H1 (cell line): ENCODE results near the gene PIAS1. TPM values are rescaled to one million over a fixed set of nuclear protein-coding genes. Genes with fewer than 3 reads are reported as not detected.

Source experiments
- CTCF ChIA-PET: fragments of 300-600 bp; sonication (Branson Sonifier 250); formaldehyde crosslinking; loops from one replicate; lab custom pipeline; 2021; ENCODE audit not compliant: partially characterized antibody; lab: Charles Lee
- POLR2A ChIA-PET: fragments of 300-600 bp; sonication (Branson Sonifier 250); formaldehyde crosslinking; loops from one replicate; lab custom pipeline; 2021; ENCODE audit warnings: inconsistent platforms; ENCODE audit not compliant: partially characterized antibody; lab: Charles Lee
- DNase-seq, 2 experiments: peaks; one replicate each; pipeline versions ENCODE4 v3.0.0 to v3.0.0-alpha.2; 2010 to 2022; ENCODE audit warnings: low spot score in 2 of 2, low read depth in 1 of 2, mixed read lengths in 1 of 2
- FAIRE-seq: peaks from 2 replicates; lab custom pipeline; 2011; peaks lifted over from hg19 to GRCh38; lab: Jason Lieb, UNC
- H2AFZ ChIP-seq: 2 replicates; pipeline ENCODE4 v1.8.1; 2012; ENCODE audit warnings: low read length, inconsistent platforms
- H2AK5ac ChIP-seq: 2 replicates; pipeline ENCODE4 v1.6.1; 2013; ENCODE audit warnings: low read depth, low read length
- H2BK120ac ChIP-seq: replicated peaks from 2 replicates; pipeline ENCODE3; 2013; ENCODE audit warnings: low read depth, low read length, inconsistent platforms
- H2BK12ac ChIP-seq: 2 replicates; pipeline ENCODE4 v1.6.1; 2013; ENCODE audit warnings: low read depth, low read length
- H2BK15ac ChIP-seq: 2 replicates; pipeline ENCODE4 v1.6.1; 2013; ENCODE audit warnings: low read length
- H2BK20ac ChIP-seq: 2 replicates; pipeline ENCODE4 v1.6.1; 2013; ENCODE audit warnings: low read length
- H2BK5ac ChIP-seq: 2 replicates; pipeline ENCODE4 v1.6.1; 2013; ENCODE audit warnings: low read depth, low read length
- H3K14ac ChIP-seq: 2 replicates; pipeline ENCODE4 v1.6.1; 2013; ENCODE audit warnings: inconsistent platforms; ENCODE audit not compliant: insufficient read length
- H3K18ac ChIP-seq: 2 replicates; pipeline ENCODE4 v1.6.1; 2013; ENCODE audit warnings: low read length; ENCODE audit errors: extremely low read depth
- H3K23ac ChIP-seq: 2 replicates; pipeline ENCODE4 v1.6.1; 2013; ENCODE audit warnings: inconsistent platforms; ENCODE audit not compliant: insufficient read length
- H3K23me2 ChIP-seq: 2 replicates; pipeline ENCODE4 v1.6.1; 2013; ENCODE audit warnings: low read depth, low read length
- H3K27ac ChIP-seq: 2 replicates; pipeline ENCODE4 v1.6.1; 2011; ENCODE audit warnings: low read depth, low read length, inconsistent platforms
- H3K27me3 ChIP-seq, 4 experiments: replicated peaks in 1 of 4; 1 replicate in 1 of 4; 2 replicates in 3 of 4; pipeline versions ENCODE4 v1.6.1 to v1.8.1; 2011 to 2013; ENCODE audit warnings: low read length in 3 of 4, mild to moderate bottlenecking in 3 of 4, inconsistent platforms in 2 of 4, mixed read lengths in 2 of 4, moderate library complexity in 1 of 4; ENCODE audit not compliant: control insufficient read depth in 3 of 4, insufficient read depth in 3 of 4; ENCODE audit errors: extremely low read depth in 1 of 4
- H3K36me3 ChIP-seq, 4 experiments: 2 replicates each; pipeline versions ENCODE4 v1.6.1 to v1.8.1; 2011 to 2013; ENCODE audit warnings: mild to moderate bottlenecking in 4 of 4, low read length in 3 of 4, moderate library complexity in 2 of 4, control low read depth in 1 of 4, inconsistent platforms in 1 of 4; ENCODE audit not compliant: insufficient read depth in 4 of 4, control insufficient read depth in 2 of 4
- H3K4ac ChIP-seq: replicated peaks from 2 replicates; pipeline ENCODE3; 2013; ENCODE audit warnings: low read length, low read depth, mixed read lengths, inconsistent platforms; ENCODE audit not compliant: insufficient read length
- H3K4me1 ChIP-seq, 4 experiments: replicated peaks in 1 of 4; 1 replicate in 1 of 4; 2 replicates in 3 of 4; pipeline versions ENCODE4 v1.6.1 to v1.8.1; 2011 to 2013; ENCODE audit warnings: low read length in 3 of 4, inconsistent platforms in 2 of 4, mixed read lengths in 1 of 4; ENCODE audit not compliant: insufficient read depth in 4 of 4, control insufficient read depth in 3 of 4
- H3K4me2 ChIP-seq, 2 experiments: 2 replicates each; pipeline versions ENCODE4 v1.6.1 to v1.8.1; 2011 to 2013; ENCODE audit warnings: low read depth in 2 of 2, low read length in 2 of 2, control low read depth in 1 of 2, inconsistent platforms in 1 of 2, mild to moderate bottlenecking in 1 of 2; ENCODE audit not compliant: insufficient read depth in 1 of 2
- H3K4me3 ChIP-seq, 4 experiments: fragments of 200-600, 300-600 bp in 1 of 4; sonication (generic), shearing (Covaris generic), sonication (Bioruptor Twin) in 1 of 4; 2 replicates each; pipeline versions ENCODE4 v1.5.1 to v1.8.1; 2011 to 2016; ENCODE audit warnings: low read length in 4 of 4, low read depth in 3 of 4, control low read depth in 2 of 4, inconsistent platforms in 2 of 4, mild to moderate bottlenecking in 2 of 4, mixed read lengths in 1 of 4, moderate library complexity in 1 of 4; ENCODE audit not compliant: insufficient read depth in 2 of 4; ENCODE audit errors: extremely low read depth in 1 of 4
- H3K56ac ChIP-seq: replicated peaks from 2 replicates; pipeline ENCODE3; 2013; ENCODE audit warnings: low read depth, mild to moderate bottlenecking, mixed read lengths, low read length, inconsistent platforms; ENCODE audit not compliant: insufficient read length
- H3K79me1 ChIP-seq: 2 replicates; pipeline ENCODE4 v1.6.1; 2013; ENCODE audit warnings: low read depth, low read length, control low read depth
- H3K79me2 ChIP-seq, 2 experiments: 2 replicates each; pipeline versions ENCODE4 v1.6.1 to v1.8.1; 2012 to 2013; ENCODE audit warnings: low read length in 2 of 2, mild to moderate bottlenecking in 2 of 2, inconsistent platforms in 1 of 2; ENCODE audit not compliant: insufficient read depth in 2 of 2, control insufficient read depth in 1 of 2
- H3K9ac ChIP-seq, 4 experiments: replicated peaks in 1 of 4; 1 replicate in 1 of 4; 2 replicates in 3 of 4; pipeline versions ENCODE4 v1.6.1 to v1.8.1; 2011 to 2013; ENCODE audit warnings: low read depth in 3 of 4, low read length in 3 of 4, control low read depth in 2 of 4, mild to moderate bottlenecking in 2 of 4, moderate library complexity in 2 of 4, inconsistent platforms in 1 of 4; ENCODE audit errors: extremely low read depth in 1 of 4
- H3K9me3 ChIP-seq, 2 experiments: 2 replicates each; pipeline versions ENCODE4 v1.6.1 to v1.8.1; 2012 to 2013; ENCODE audit warnings: mild to moderate bottlenecking in 2 of 2, moderate library complexity in 2 of 2, control low read depth in 1 of 2, inconsistent platforms in 1 of 2, low read depth in 1 of 2, low read length in 1 of 2, mixed read lengths in 1 of 2; ENCODE audit not compliant: insufficient read depth in 2 of 2
- H4K20me1 ChIP-seq, 2 experiments: replicated peaks in 1 of 2; 2 replicates each; pipeline versions ENCODE3 to v1.8.1; 2011 to 2013; ENCODE audit warnings: inconsistent platforms in 2 of 2, low read length in 2 of 2, mild to moderate bottlenecking in 1 of 2; ENCODE audit not compliant: insufficient read depth in 2 of 2, control insufficient read depth in 1 of 2
- H4K5ac ChIP-seq: 2 replicates; pipeline ENCODE4 v1.6.1; 2013; ENCODE audit warnings: low read length, low read depth, mixed read lengths, inconsistent platforms; ENCODE audit not compliant: insufficient read length
- H4K8ac ChIP-seq: 2 replicates; pipeline ENCODE4 v1.8.0; 2013; ENCODE audit warnings: mild to moderate bottlenecking, moderate library complexity, low read length, inconsistent platforms; ENCODE audit not compliant: insufficient read depth; ENCODE audit errors: extremely low read depth
- H4K91ac ChIP-seq: replicated peaks from 2 replicates; pipeline ENCODE3; 2013; ENCODE audit warnings: low read length, mixed read lengths, inconsistent platforms; ENCODE audit not compliant: insufficient read length
- ASH2L ChIP-seq: fragments of 200-600, 300-600 bp; sonication (generic); IDR thresholded peaks from one replicate; pipeline ENCODE4 v1.7.1; 2017; ENCODE audit warnings: low read length
- CBX5 ChIP-seq: fragments of 300-800, 300-1000 bp; sonication (generic); IDR thresholded peaks from 2 replicates; pipeline ENCODE4 v1.7.1; 2016; ENCODE audit warnings: antibody characterized with exemption, low read length, low read depth
- CHD1 ChIP-seq: IDR thresholded peaks from 2 replicates; pipeline ENCODE4 v1.6.1; 2012; ENCODE audit warnings: low read depth, low read length, improper control_type of control experiment
- HDAC2 ChIP-seq, 2 experiments: fragments of 300-600 bp in 1 of 2; sonication (generic) in 1 of 2; IDR thresholded peaks; 2 replicates each; pipeline ENCODE4 v1.6.1; 2011 to 2012; ENCODE audit warnings: low read depth in 2 of 2, low read length in 2 of 2, mild to moderate bottlenecking in 2 of 2, moderate library complexity in 2 of 2, borderline replicate concordance in 1 of 2, inconsistent platforms in 1 of 2
- JUND ChIP-seq: IDR thresholded peaks from 2 replicates; pipeline ENCODE4 v1.6.1; 2011; ENCODE audit warnings: mild to moderate bottlenecking, improper control_type of control experiment, low read length
- POLR2AphosphoS5 ChIP-seq: IDR thresholded peaks from 2 replicates; pipeline ENCODE4 v1.6.1; 2011; ENCODE audit warnings: low read depth, low read length
- RAD21 ChIP-seq, 2 experiments: IDR thresholded peaks in 1 of 2; conservative IDR thresholded peaks in 1 of 2; 2 replicates each; pipeline ENCODE4 v1.6.1; 2011; ENCODE audit warnings: low read depth in 2 of 2, low read length in 2 of 2, improper control_type of control experiment in 1 of 2, inconsistent platforms in 1 of 2, mild to moderate bottlenecking in 1 of 2, moderate library complexity in 1 of 2
- RFX5 ChIP-seq: IDR thresholded peaks from 2 replicates; pipeline ENCODE4 v1.6.1; 2011; ENCODE audit warnings: low read depth, low read length, improper control_type of control experiment, borderline replicate concordance
- SAP30 ChIP-seq: fragments of 300-600 bp; sonication (generic); IDR thresholded peaks from 2 replicates; pipeline ENCODE4 v1.7.1; 2012; ENCODE audit warnings: low read length, moderate library complexity, mild to moderate bottlenecking, inconsistent platforms; ENCODE audit not compliant: insufficient read depth, insufficient replicate concordance
- SIRT6 ChIP-seq: IDR thresholded peaks from one replicate; pipeline ENCODE4 v1.7.1; 2012; ENCODE audit warnings: low read length, inconsistent platforms
- SP2 ChIP-seq: IDR thresholded peaks from 2 replicates; pipeline ENCODE4 v1.6.1; 2012; ENCODE audit warnings: mild to moderate bottlenecking, low read length, inconsistent platforms
- YY1 ChIP-seq: IDR thresholded peaks from 2 replicates; pipeline ENCODE4 v1.6.1; 2011; ENCODE audit warnings: low read depth, mild to moderate bottlenecking, low read length
- polyA plus RNA-seq, 7 experiments: library from polyadenylated mRNA; depleted of rRNA in 3 of 7; stranded (reverse) in 5 of 7; unstranded in 2 of 7; fragments of >200 nt in 5 of 7; fragments of 200-250 nt in 2 of 7; gene quantifications; 1 replicate in 5 of 7; 2 replicates in 1 of 7; 4 replicates in 1 of 7; pipeline versions ENCODE4 v1.2.1 to v1.2.3, GENCODE V29; 2011 to 2013; ENCODE audit warnings: missing spikeins in 2 of 7, mixed read lengths in 2 of 7
- total RNA-seq: library from RNA; stranded (reverse); fragmentation: NEBNext Ultra II Directional; extraction: Animal tissue kit (Norgen Biotek cat#: 25700); gene quantifications from 2 replicates; pipeline ENCODE4 v1.2.1, GENCODE V29; 2021
- TF ChIP-seq, protein P1 (sequence below): IDR thresholded peaks from 2 replicates; pipeline ENCODE4 v1.6.1; 2012; ENCODE audit warnings: low read length, inconsistent platforms

Gene PIAS1
- total and polyA plus RNA-seq, 2 of the 8 experiments (the other 6 are each of a cell fraction or from before 2014, with no cell fraction given) = 30.8 to 34.5 TPM

DNA sequence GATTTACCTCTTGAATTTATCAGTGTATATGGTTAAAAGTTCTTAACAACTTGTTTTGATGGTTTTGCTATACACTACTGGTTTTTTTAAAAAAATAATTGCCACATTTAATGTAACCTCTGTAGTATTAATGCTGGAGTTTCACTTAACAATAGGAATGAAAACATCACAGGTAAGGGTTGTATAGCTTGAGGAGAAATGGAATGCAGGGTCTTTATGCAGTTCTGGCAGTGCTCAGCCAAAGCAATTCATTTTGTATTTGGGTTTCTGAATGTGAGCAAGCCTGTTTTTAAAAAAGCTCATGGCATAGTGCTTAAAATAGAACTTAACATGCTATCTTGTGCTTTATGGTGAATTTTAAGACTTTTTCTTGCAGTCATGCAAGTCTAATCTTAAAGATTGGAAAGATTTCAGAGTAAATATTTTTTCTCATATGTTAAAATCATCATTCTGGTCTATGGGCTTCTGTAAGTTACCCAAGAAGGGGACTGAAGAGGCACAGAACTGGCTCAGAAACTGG lies 8.9 kb downstream of the PIAS1 start:
- H3K18ac ChIP-seq = no peak overlapping the region
- H2AFZ ChIP-seq = no peak overlapping the region
- H2AK5ac ChIP-seq = no peak overlapping the region
- FAIRE-seq (no peak), DNase-seq (no peak)
- H3K4ac ChIP-seq = no peak overlapping the region
- H3K9ac ChIP-seq = no peak overlapping the region
- no peaks in the 10 kb centered on the region; the same call in none of the 2 replicates for H3K79me1 ChIP-seq
- no peak overlapping the region for H2BK5ac ChIP-seq
- no peak overlapping the region for H2BK12ac ChIP-seq
- H4K91ac ChIP-seq = no peak overlapping the region
- peaks cover 15 to 100% of the 10 kb centered on the region in 2 experiments; a peak in 3 of 4 replicates for H3K79me2 ChIP-seq
- H3K27ac ChIP-seq = no peak overlapping the region
- H4K5ac ChIP-seq = no peak overlapping the region
- no peak overlapping the region for H4K8ac ChIP-seq
- CTCF ChIA-PET = no interaction called here
- H3K4me3 ChIP-seq = no peak overlapping the region
- no peaks in the 10 kb centered on the region for H3K27me3 ChIP-seq
- H3K4me2 ChIP-seq = peak overlapping the region in 1 of 2 experiments; percentile 27; a peak in 1 of 4 replicates
- H3K23ac ChIP-seq = no peak overlapping the region
- H3K56ac ChIP-seq = no peak overlapping the region
- H3K23me2 ChIP-seq = no peaks in the 10 kb centered on the region
- peaks cover 4 to 6% of the 10 kb centered on the region in 2 experiments for H4K20me1 ChIP-seq
- peaks cover 0 to 5% (median 2%) of the 10 kb centered on the region in 4 experiments; a peak in 3 of 7 replicates for H3K4me1 ChIP-seq
- H2BK120ac ChIP-seq = no peak overlapping the region
- no peaks in the 10 kb centered on the region for H3K9me3 ChIP-seq
- H2BK20ac ChIP-seq = no peak overlapping the region
- H2BK15ac ChIP-seq = no peak overlapping the region
- no peak overlapping the region for H3K14ac ChIP-seq
- peaks cover 0 to 3% (median 0%) of the 10 kb centered on the region in 4 experiments; a peak in 3 of 8 replicates for H3K36me3 ChIP-seq
- POLR2A ChIA-PET = interaction anchor here (3.7 kb wide), 1 partner anchor 8 kb away, joined by 15 read pairs; the partner anchor contains the start of gene PIAS1
- TF ChIP-seq SAP30 (no peak), POLR2AphosphoS5 (no peak), RFX5 (no peak), ASH2L (no peak), JUND (no peak), CBX5 (no peak), HDAC2 (IDR thresholded peaks at IDR 0.05; ENCODE audit: borderline replicate concordance in 1 of 2, low read depth in 2 of 2, low read length in 2 of 2) (no peak), SIRT6 (no peak), SP2 (no peak), CHD1 (no peak), YY1 (no peak), RAD21 (IDR thresholded peaks at IDR 0.05 in 1 of 2, conservative IDR thresholded peaks at IDR 0.05 in 1 of 2; ENCODE audit: low read depth in 2 of 2, low read length in 2 of 2) (no peak)
- TF ChIP-seq, protein P1, sequence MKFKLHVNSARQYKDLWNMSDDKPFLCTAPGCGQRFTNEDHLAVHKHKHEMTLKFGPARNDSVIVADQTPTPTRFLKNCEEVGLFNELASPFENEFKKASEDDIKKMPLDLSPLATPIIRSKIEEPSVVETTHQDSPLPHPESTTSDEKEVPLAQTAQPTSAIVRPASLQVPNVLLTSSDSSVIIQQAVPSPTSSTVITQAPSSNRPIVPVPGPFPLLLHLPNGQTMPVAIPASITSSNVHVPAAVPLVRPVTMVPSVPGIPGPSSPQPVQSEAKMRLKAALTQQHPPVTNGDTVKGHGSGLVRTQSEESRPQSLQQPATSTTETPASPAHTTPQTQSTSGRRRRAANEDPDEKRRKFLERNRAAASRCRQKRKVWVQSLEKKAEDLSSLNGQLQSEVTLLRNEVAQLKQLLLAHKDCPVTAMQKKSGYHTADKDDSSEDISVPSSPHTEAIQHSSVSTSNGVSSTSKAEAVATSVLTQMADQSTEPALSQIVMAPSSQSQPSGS = no peak
